GM21515 (cell line): Measurements from ENCODE around the gene HSF5.
A peak's percentile ranks its signal among the peaks of the same experiment; 100 is the strongest.

Experiments
- ATAC-seq: cut with Tn5 transposase; IDR thresholded peaks from one replicate; pipeline ENCODE4 v1.9.1; 2021; ENCODE audit not compliant: unreplicated experiment

Gene HSF5, protein sequence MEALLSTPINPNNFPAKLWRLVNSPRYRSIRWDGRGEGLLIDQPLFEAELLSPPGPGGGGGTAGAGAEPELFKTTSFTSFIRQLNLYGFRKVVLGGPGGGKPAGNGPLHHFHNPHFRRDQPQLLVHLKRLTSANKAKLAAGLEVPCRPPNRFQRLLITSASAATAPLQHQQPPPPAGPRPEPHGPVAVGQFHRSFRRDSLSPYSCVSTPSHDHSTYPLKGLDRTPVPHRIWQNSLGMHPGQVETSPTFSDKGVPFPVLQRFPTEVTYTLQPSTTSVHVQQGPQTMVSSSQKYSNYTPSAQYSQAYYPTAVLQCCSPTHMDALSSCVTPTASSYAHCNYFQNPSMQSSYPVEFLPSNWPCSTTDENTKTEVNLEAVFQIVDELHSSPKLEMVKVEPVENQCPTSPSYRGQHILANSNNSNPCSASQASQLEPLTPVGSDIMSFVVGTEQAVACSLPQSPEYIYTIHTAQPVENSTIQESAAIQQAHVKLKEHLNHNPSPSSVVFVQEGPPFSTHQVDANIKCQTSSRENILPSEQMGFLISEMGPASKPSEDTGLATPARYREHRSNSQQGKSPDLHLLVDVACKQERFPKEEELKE

DNA sequence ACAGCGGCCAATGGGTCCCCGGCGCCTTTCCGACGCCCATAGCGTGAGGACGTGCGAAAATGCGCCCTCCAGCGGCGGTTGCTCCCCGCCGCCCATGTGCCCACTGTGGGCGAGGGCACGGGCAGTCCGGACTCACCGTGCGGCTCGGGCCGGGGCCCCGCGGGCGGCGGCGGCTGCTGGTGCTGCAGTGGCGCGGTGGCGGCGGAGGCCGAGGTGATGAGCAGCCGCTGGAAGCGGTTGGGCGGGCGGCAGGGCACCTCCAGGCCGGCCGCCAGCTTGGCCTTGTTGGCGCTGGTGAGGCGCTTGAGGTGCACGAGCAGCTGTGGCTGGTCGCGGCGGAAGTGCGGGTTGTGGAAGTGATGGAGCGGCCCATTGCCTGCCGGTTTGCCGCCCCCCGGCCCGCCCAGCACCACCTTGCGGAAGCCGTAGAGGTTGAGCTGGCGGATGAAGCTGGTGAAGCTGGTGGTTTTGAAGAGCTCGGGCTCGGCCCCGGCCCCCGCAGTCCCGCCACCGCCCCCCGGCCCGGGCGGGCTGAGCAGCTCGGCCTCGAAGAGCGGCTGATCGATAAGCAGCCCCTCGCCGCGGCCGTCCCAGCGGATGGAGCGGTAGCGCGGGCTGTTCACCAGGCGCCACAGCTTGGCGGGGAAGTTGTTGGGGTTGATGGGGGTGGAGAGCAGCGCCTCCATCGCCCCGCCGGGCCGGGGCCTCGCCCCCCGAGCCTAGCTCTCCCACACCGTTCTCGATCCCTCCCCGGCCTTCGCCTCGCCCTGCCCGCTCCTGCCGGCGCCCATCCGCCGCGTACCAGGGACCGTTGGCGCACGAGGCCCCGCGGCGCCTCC, at the start of gene HSF5:
HSF5 (minus strand) TSS at position 820 of the 839 bp plus-strand sequence; CDS start at position 686, 134 bp downstream.
- no peak for ATAC-seq

DNA sequence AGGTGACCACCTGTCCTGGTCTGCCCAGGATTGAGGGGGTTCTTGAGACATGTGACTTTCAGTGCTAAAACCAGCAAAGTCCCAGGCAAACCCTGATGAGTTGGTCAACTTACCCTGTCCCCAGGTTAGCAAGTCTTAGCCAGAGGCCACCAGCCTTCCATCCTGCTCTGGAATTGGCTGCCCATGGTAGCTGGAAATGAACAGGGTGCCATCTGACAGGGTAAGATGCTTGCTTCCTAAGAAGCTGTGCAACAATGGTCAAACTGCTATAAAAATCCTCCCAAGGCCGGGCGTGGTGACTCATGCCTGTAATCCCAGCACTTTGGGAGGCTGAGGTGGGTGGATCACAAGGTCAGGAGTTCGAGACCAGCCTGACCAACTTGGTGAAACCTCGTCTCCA, 49.1 kb upstream of the HSF5 start:
- ATAC-seq: no peak

DNA sequence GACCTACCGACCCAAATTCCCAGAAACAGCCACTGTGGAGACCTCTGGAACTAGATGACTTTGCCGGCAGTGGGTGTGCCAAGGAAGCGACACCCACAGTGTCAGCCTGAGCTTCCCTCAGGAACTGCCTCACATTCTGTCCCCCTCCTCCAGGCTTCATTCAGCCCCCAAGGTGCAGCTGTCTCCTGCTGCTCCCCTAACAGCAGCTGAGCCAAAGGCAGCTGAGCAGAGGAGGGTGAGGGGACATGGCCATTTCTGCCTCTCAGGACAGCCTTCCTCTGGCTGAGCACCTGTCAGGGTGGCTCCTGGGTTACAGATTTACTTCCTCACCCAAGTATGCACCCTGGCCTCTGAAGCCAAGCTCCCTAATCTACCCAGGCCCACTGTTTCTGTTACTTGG, 48.3 kb upstream of the HSF5 start:
- ATAC-seq: no peak

DNA sequence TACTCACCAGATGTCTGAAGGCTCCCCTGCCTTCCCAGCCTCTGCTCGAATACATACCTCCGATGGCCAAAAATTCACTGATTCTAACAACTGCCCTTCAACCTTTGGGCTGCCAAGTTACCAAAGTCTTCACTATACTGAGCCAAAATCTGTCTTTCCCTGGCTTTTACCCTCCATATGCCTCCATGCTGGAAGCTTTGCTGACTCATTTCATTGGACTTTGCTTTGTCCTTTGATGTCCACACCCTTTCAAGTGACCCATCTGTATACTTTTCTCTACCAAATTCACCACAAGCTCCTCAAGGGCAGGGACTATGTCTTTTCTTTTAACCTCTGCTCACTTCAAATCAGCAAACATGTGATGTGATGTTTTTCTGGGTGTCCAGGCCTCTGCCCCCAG, 47.2 kb upstream of the HSF5 start:
- ATAC-seq: no peak

DNA sequence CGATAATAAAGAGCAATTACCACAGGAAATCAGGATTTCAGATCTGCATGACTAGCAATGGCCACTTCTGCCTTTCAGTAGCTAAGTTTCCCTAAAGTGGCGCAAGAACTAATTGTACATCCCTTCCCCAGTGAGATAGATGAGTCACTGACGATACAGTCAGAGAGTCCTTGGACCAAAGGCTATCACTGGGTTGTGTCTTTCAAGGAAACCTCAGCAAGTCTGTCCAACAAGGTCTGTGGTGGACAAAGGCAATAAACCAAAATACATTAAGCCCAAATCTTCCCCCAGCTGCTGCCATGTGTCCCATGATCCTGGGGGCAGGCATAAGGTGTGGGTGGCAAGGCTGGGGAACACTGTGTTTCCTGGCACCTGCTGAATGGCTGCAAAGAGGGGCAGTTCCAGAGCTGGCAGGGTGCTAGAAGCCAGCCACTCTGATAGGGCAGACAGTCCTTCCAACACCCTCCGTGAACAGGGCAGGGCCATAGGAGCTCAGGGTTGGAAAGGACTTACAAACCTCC, 46.8 kb upstream of the HSF5 start:
- ATAC-seq: no peak

DNA sequence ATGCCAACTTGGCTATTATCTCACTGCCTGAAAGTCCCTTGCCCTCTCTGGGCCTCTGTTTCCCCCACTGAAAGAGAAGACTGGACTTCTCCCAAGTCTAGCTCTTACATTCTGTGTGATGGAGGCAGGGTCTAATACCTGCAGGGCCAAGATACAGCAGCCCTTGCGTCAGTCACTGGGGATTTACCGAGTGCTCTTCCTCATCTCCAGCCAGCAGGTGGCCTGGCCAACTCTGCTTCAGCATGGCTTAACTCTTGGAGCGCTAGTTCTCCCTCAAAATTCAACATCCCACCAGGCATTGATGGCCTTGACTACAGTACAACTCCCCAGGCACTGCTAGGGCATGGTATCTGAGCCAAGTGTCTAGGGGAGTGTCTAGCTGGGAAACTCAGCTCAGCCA, 46.1 kb upstream of the HSF5 start:
- ATAC-seq: no peak

DNA sequence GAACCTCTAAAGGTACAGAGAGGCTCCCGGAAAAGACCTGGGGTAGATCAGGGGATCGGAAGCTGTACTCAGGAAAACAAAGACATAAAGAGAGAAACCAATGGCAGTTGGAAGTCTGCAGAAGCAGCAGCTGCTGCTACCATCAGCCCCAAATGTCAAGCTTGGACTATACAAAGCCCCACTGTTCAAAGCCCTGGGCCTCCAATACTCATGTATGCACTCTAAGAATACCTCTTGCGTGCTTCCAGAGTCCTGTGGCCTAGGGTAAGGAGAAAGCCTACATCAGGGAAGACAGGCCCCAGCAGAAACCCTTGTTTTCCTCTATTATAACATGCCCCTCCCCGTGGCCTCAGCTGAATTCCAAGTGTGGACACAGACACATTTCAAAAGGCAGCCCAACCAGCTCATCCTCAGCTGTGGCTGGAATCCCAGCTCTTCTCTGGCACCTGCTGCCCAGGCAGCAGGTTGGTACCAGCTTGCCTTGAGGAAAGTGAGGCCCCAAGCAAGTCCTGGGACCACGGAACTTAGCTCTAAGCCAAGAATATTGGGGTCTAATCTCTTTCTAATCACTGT, 45.5 kb upstream of the HSF5 start:
- no peak for ATAC-seq

DNA sequence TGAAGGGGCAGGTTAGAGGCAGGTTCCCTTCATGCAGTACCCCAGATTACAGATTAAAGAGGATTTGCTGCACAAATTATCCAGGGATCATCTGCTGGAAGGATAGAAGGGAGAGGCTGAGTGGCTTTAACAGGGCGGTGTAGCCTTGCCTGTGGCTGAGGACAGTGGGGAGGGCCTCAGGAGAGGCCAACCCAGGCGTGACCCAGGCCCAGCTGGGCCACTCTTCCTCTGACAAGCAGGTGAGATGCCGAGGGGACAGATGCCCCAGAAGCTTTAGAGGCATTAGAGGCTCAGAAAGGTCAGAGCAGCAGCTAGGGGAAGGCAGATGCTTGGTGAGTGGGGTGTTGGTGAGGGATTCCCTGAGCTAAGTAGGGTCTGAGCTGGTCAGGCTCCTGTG, 44.3 kb upstream of the HSF5 start:
- ATAC-seq: no peak

DNA sequence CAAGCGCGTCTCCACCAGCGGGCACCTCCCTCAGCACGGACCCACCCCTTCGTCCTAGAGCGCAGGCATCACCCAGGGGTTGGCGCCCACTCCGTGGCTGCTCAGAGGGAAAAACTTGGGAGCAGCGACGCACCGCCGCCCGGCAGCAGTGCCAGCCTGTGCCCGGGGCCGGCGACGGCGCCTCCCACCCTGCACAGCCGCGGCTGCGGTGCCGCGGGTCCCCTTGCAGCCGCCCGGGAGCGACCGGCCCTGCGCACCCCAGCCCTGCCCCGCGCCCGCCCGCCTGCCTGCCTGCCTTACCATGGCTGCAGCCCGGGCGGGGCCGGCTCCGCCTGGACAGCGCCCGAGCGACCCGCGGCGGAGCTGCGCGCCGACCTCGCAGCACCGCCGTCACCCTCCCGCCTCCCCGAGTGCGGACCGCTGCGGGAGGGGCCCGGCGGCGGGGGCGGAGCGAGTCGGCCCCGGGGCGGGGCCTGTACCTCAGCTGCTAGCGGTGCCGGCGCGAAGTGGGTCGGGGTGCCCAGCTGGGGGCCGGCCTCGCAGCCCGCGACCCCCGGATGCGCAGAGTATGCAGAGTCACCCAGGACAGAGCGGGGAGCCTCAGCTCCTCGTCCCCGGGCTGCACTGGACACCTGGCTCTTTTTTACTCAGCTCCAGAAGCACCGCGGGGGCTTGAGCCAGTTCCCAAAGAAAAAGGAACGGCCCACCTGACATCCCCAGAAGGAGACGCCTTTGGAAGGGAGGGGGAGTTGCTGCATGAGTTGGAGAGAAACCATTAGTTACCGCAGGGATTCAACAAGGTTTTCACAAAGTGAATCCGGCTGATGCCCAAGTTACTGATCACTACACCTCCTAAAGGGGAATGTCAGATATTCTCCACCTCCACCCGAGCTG, 43.7 kb upstream of the HSF5 start:
- no peak for ATAC-seq

DNA sequence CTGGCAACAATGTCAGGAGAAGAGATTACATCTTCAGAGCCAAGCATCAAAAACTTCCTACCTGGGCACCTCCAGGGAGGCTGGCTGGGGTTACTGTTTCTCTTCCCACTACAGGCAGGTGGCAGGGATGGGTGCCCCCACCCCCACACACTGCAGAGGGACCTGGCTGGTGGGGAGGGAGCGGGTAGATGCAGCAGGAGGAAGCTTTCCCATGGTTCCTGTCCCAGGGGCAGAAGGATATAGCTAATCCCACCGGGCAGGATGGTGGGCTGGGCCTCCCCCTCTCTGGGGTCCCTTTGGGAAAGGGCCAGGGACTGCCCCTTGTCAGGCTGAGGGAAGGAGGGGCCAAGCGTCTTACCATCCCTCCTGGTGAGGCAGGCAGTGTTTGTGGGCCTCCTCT, 42.9 kb upstream of the HSF5 start:
- no peak for ATAC-seq

DNA sequence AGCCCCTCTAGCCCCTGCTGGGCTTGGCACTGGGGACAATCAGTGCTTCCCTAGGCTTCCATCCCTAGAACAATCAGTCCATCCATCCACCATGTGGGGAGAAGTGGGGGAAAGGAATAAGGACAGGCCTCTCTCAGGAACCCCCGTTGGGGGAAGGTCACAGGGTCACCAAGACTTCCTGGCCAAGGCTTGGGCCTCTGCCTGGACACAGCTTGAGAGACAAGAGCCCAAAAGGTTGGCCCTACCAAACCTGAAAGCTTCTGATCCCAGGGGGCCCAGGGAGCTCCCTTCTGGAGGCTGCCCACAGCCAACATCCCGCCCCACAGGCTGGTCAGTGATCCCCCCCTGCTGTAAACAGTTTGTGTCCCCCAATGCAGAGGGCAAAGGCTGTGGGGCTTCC, 42.4 kb upstream of the HSF5 start:
- no peak for ATAC-seq

DNA sequence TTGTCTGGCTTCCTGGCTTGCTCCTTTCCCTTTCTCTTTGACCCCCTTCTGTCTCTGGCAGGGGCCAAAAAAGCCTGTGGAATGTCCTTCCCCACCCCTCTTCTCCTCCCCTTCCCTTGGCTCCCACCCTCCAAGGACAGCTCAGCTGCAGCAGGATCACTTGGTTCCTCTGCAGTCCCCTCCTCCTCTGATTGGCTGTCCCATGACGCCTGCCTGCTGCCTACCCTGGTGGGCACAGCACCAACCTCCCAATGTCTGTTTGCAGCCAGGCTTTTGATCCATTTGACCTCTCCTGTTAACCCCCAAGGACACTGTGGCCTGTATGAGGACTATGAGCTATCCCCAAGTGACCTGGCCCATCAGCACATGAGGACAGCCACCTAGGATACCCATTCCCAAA, 41.1 kb upstream of the HSF5 start:
- no peak for ATAC-seq

DNA sequence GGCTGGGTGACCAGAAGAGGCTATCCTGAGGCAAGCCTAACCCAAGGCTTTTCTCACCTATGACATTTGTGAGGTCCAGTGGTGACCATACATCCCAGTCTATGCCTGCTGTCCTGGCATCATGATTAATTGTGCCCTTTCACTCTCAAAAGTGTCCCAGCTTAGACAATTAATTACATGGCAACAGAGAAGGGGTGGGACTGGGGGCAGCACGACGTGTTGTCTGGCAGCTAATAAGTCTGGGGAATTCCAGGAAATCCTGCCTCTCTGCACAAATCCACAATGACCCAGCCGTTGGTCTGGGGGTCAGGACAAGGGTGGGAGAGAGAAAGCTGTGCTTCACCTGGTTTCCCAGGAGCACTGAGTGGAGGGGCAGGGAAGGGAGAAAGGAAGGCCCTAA, 40.2 kb upstream of the HSF5 start:
- ATAC-seq: no peak

DNA sequence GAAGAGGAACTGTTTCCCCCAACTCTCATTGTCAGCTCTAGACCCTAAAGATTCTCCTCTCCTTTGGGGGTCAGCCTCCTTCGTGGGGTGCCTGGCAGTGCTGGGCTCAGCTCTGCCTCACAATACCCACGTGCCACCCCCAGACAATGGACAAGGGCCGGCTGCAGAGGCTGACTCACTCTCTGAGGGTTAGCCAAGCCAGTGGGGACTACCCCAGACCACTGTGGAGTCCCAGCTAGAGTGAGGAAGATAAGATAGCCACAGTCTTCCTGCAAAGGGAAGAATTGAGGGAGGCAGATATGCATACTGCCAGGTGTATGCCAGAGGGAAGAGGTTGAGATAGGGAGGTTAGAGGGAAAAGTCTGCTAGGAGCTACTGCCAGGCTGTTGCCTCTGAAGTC, 39.7 kb upstream of the HSF5 start:
- ATAC-seq: no peak

DNA sequence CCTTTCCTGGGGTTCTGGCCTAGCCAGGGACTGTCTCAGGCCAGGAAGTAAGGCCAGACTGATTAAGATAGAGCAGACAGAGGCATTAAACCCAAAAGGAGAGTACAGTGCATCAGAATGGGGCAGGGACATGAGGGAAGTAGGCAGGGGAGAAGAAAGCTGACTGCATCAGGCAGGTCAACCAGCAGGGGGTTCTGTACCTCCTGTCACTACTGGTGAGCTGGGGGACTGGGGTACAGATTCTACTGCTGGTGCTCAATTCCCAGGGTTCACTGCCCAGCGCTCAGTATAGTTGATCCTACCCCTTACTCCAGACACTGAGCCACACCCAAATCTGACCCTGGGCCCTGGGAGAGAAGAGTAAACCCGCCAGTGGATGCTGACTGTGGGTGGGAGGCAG, 39.1 kb upstream of the HSF5 start:
- ATAC-seq: no peak

DNA sequence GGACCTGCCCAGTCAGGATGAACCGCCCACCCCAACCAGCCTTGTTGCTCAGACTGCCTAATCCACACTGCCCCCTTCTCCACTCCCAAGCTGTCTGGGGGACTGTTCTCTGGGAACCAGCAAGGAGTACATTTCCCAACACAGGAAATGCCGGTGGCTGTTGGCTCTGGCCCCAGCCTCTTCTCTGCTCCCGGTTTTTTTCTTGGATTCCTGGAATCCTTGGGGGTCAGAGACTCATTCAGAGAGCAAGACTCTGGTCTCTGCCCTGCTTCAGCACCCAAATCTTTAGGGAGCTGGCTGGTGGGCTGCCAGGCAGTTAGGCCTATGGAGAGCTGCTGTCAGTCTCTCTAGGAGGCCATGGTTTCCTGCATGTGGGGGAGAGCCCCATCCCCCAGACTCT, 37.0 kb upstream of the HSF5 start:
- no peak for ATAC-seq

DNA sequence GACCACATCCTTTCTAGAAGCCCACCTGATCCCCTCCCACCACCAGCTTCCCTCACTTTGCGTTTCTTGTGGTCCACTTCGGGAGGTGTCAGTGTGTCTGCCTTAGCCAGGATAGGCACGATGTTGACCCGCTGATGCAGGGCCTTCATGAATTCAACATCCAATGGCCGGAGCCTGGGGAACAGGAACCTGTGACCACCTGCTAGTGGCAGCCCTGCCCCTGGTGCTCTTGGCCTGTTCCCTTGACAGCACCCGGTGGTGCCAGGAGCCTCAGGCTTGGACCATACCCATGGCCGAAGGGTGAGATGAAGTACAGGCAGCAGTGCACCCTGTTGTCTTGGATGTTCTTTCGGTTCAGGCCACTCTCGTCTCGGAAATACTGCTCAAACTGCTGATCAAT, 33.5 kb upstream of the HSF5 start:
- no peak for ATAC-seq

DNA sequence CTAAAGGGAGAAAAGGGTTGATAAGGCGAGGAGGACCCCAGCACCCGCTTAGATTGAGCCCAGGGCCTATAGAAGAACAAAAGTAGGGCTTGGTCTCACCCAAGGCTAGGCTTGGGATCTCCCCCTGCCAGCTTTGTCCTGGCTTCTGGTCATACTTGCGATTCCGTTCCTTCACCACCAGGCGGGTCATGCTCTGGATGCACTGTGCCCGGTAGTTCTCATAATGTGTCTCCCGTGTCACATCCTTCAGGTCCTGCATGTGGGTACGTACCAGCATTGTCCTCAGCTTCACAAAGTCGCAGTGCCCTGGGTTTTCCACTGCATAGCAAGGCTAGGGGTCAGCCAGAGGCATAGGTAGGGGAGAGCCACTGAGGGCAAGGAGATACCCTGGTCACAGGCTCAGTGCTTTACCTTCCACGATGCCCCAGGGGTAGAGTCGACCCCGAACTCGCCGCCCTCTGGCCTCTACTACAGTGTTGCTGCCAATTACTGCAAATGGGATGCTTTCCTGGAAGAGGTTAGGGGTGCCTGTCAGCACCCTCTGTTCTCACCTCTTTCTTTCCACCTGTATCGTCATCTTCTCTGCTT, 32.7 kb upstream of the HSF5 start:
- no peak for ATAC-seq

DNA sequence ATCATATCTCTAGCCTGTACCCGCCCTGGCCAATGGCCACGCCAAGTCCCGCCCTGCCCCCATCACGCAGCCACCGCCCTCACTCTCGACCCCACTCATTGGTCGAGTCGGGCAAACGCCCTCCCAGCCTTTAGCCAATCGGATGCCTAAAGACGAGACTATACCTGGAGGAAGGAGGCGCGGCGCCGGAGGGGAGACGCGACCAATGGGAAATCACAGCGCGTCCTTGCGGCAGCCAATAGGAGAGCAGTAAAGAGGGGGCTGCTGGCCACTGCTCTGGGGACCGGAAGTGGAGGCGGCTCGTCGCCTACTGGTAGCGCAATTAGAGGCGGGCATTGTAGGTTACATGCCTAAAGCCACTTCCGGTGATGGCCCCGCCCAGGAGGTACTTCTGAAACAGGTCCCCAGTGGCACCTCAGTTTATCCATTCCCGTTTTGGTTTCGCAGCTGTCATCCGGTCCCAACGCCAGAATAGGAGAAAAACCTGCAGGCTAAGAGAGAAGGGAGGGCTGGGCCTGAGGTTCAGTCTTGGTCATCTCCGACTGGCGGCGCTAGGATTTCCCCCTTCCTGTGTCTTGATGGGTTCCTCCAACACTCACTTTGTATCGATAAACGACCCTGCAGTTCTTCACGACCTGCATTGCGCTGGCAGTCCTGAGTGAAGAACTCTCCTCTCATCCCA, 29.9 kb upstream of the HSF5 start:
- ATAC-seq: peak; percentile 80
